ENCODE data around the gene CCDC175. TPM values are rescaled to one million over a fixed set of nuclear protein-coding genes. Genes with fewer than 3 reads are reported as not detected.

Gene CCDC175
- total RNA-seq, 1 donor from 2014 or later = not detected

GRCh38 chr14:59595071-59595470, 18.5 kb upstream of the CCDC175 start:
- Histone ChIP-seq H3K27me3 (ENCODE audit: control insufficient read depth, insufficient read depth, low read length) (peaks cover 1% of the 10 kb centered on the region), H3K4me3 (ENCODE audit: low read depth, low read length) (no peak overlapping the region), H3K36me3 (ENCODE audit: control insufficient read depth, insufficient read depth, low read length) (no peaks in the 10 kb centered on the region)
- no peak for TF ChIP-seq CTCF (IDR thresholded peaks at IDR 0.05; ENCODE audit: insufficient read depth, low read length, severe bottlenecking)
- DNase-seq (ENCODE audit: low read depth) (no peak), FAIRE-seq (no peak)

GRCh38 chr14:59591641-59592370, 15.2 kb upstream of the CCDC175 start:
- TF ChIP-seq CTCF (IDR thresholded peaks at IDR 0.05; ENCODE audit: insufficient read depth, low read length, severe bottlenecking) = no peak

GRCh38 chr14:59588101-59588500, 11.5 kb upstream of the CCDC175 start:
- TF ChIP-seq CTCF (IDR thresholded peaks at IDR 0.05; ENCODE audit: insufficient read depth, low read length, severe bottlenecking) = no peak
- Histone ChIP-seq H3K4me3 (ENCODE audit: low read depth, low read length) (no peak overlapping the region), H3K27me3 (ENCODE audit: control insufficient read depth, insufficient read depth, low read length) (no peaks in the 10 kb centered on the region), H3K36me3 (ENCODE audit: control insufficient read depth, insufficient read depth, low read length) (no peaks in the 10 kb centered on the region)
- FAIRE-seq = no peak
- DNase-seq (ENCODE audit: low read depth) = no peak

More at GRCh38 chr14:59591641-59592370, 15.2 kb upstream of the CCDC175 start:
- no peak for DNase-seq (ENCODE audit: low read depth)
- no peaks in the 10 kb centered on the region for H3K36me3 ChIP-seq (ENCODE audit: control insufficient read depth, insufficient read depth, low read length)
- peak; percentile 47 for FAIRE-seq
- H3K27me3 ChIP-seq (ENCODE audit: control insufficient read depth, insufficient read depth, low read length) = no peaks in the 10 kb centered on the region
- no peak overlapping the region for H3K4me3 ChIP-seq (ENCODE audit: low read depth, low read length)

DNA sequence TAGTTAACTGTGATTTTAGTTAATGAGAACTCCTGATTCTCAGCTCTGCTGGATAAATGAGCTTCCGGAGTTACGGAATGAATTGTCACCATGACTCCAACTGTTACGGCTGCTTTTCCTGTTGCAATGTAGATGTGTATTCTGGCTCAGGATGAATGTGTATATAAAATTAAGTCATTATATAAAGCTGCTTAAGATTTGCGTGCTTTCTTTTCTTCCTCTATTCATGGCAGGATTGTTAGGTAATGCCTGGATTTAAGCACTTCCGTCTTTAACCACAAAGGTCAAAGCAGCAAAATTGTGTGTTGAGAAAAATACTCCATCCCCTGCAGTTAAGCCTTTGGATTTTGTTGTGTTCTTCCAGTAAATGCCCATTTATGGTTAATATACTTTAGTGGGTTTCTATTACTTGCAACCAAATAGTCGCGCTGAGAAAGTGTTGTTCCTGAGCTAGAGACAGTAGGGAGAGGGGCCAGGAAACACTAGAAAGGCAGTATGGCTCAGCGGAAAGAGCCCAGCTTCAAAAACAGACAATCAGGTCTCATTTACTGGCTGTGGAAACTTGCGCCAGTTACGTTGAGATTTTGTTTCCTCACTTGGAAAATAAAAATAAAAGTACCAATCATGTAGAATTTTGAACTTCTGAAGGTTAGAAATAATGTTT, 9.4 kb upstream of the CCDC175 start:
- Histone ChIP-seq H3K27me3 (ENCODE audit: control insufficient read depth, insufficient read depth, low read length) (no peaks in the 10 kb centered on the region), H3K4me3 (ENCODE audit: low read depth, low read length) (no peak overlapping the region), H3K36me3 (ENCODE audit: control insufficient read depth, insufficient read depth, low read length) (no peaks in the 10 kb centered on the region)
- no peak for FAIRE-seq
- no peak for TF ChIP-seq CTCF (IDR thresholded peaks at IDR 0.05; ENCODE audit: insufficient read depth, low read length, severe bottlenecking)
- DNase-seq (ENCODE audit: low read depth) = peak; percentile 55

- FAIRE-seq = no peak
- no peak for TF ChIP-seq CTCF (IDR thresholded peaks at IDR 0.05; ENCODE audit: insufficient read depth, low read length, severe bottlenecking)
- no peak overlapping the region for H3K4me3 ChIP-seq (ENCODE audit: low read depth, low read length)
- no peaks in the 10 kb centered on the region for H3K36me3 ChIP-seq (ENCODE audit: control insufficient read depth, insufficient read depth, low read length)
- DNase-seq (ENCODE audit: low read depth) = peak; percentile 22
- no peaks in the 10 kb centered on the region for H3K27me3 ChIP-seq (ENCODE audit: control insufficient read depth, insufficient read depth, low read length)
Observed at GRCh38 chr14:59583755-59584154, 7.1 kb upstream of the CCDC175 start.
